Measurements from ENCODE around the gene RGS3.

RGS3 gene

DNA sequence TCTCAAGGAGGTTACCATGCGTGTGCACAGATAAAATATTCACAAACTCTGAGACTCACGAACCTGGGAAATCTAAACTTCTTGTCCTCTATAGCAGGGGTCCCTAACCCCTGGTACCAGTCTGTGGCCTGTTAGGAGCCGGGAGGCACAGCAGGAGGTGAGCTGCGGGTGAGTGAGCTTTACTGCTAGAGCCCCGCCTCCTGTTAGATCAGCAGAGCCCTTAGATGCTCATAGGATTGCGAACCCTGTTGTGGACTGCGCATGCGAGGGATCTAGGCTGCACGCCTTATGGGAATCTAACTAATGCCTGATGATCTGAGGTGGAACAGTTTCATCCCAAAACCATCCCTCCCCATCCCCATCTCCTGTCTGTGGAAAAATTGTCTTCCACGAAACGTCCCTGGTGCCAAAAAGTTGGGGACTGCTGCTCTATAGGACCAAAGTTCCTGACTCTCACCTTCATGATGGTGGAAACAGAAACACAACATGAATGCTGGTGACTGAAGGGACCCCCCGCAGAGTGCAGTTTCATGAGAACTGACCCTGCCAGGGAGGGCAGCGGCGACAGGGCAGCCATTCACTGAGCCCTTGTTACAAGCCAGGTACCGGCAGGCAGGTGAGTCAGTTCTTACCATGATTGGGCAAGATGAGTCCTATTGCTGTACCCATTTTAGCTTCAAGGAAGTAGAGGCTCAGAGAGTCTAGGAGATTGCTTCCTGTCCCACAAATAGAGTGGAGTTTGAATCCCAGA is 181.9 kb downstream of the RGS3 start:
- no peak for DNase-seq

DNA sequence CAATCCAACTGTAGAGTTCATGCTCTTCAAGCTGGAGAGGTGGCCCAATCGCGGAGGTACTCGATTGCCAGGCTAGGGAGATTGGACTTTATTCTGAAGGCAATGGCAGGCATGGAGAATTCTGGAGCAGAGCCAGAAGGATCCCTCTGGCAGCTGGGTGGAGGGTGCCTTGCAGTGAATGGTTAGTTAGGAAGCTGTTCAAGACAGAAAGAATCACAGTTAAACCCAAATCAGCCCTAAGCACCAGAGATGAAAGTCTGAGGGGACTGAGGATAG is 182.4 kb downstream of the RGS3 start:
- no peak for DNase-seq

- no peak for DNase-seq
Observed at GRCh38 chr9:113646491-113646890, 183.0 kb downstream of the RGS3 start.

Measured in NCI-H446 treated with DMSO at 0.1 percent for 48 hours (cell line).